HG03025 (cell line): Measurements from ENCODE around the gene PCP2.

Source experiments
- ATAC-seq: cut with Tn5 transposase; IDR thresholded peaks from one replicate; pipeline ENCODE4 v1.9.1; 2021; ENCODE audit warnings: mild to moderate bottlenecking, moderate library complexity; ENCODE audit not compliant: unreplicated experiment, low FRiP score

PCP2 gene

GRCh38 chr19:7633698-7634097 is at the start of gene PCP2:
PCP2 (minus strand) TSS chr19:7633719; CDS start chr19:7633457, 262 bp downstream.
- ATAC-seq: no peak

- no peak for ATAC-seq
These were observed 48.8 kb upstream of the PCP2 start for GRCh38 chr19:7682175-7682855.

- no peak for ATAC-seq
These were observed 48.0 kb upstream of the PCP2 start for GRCh38 chr19:7681340-7682174.

GRCh38 chr19:7680606-7681339 is 47.3 kb upstream of the PCP2 start, which contains the start of gene TRAPPC5:
TRAPPC5 (plus strand) TSS chr19:7680833; CDS start chr19:7682254, 1,421 bp downstream.
- peak; percentile 51 for ATAC-seq

GRCh38 chr19:7679771-7680605 is 46.5 kb upstream of the PCP2 start:
- ATAC-seq: no peak

GRCh38 chr19:7678971-7679751 is 45.6 kb upstream of the PCP2 start:
- ATAC-seq: no peak

GRCh38 chr19:7677669-7678311 is 44.3 kb upstream of the PCP2 start:
- no peak for ATAC-seq

GRCh38 chr19:7676854-7677253 is 43.3 kb upstream of the PCP2 start, which contains the start of gene MCEMP1:
MCEMP1 (plus strand) TSS chr19:7677090; CDS start chr19:7677121, 31 bp downstream.
- no peak for ATAC-seq

- no peak for ATAC-seq
These were observed 42.9 kb upstream of the PCP2 start for GRCh38 chr19:7676376-7676775.

- ATAC-seq: no peak
These were observed 40.8 kb upstream of the PCP2 start for GRCh38 chr19:7674010-7675005.

GRCh38 chr19:7672522-7672921 is 39.0 kb upstream of the PCP2 start:
- no peak for ATAC-seq

- ATAC-seq: no peak
These were observed 37.3 kb upstream of the PCP2 start for GRCh38 chr19:7670790-7671189.

GRCh38 chr19:7670150-7670783 is 36.7 kb upstream of the PCP2 start:
- no peak for ATAC-seq

- no peak for ATAC-seq
These were observed 36.1 kb upstream of the PCP2 start for GRCh38 chr19:7669641-7670040.

GRCh38 chr19:7668842-7669241 is 35.3 kb upstream of the PCP2 start, which contains the start of gene RETN:
RETN (plus strand) TSS chr19:7669049; CDS start chr19:7669327, 278 bp downstream.
- ATAC-seq: no peak

GRCh38 chr19:7665076-7665475 is 31.6 kb upstream of the PCP2 start:
- ATAC-seq: no peak

- no peak for ATAC-seq
These were observed 30.2 kb upstream of the PCP2 start for GRCh38 chr19:7663706-7664105.
